ENCODE measurements around the gene PPCDC. TPM values are rescaled to one million over a fixed set of nuclear protein-coding genes. Genes with fewer than 3 reads are reported as not detected.
A peak's percentile ranks its signal among the peaks of the same experiment; 100 is the strongest.

Gene PPCDC
- total and polyA plus RNA-seq, 10 of the 15 experiments (the other 5 are each of a cell fraction or from before 2014, with no cell fraction given) = 32.5 to 135 (median 55.0) TPM

DNA sequence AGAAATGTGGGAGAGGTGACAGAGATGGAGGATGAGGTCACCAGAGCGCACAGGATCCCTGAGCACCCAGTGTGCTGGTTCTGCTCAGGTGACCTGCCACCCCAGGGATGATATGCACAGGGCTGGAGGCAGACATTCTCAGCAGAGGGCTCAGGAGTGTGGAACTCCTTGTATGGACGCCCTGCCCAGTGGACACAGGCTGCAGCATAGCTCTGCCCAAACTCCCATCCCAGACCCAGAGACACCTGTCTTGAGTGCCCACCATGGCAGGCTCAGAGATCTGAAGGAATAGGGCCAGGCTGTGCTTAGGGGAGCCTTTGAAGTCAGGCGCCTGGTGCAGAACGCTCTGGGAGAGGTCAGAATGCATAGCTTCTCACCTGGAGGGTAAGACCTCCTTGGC is 47.3 kb downstream of the PPCDC start:
- Histone ChIP-seq H3K27me3 (replicated peaks in 1 of 2; ENCODE audit: control insufficient read depth in 2 of 2, insufficient read depth in 2 of 2, low read length in 1 of 2) (no peaks in the 10 kb centered on the region), H3K79me2 (ENCODE audit: control insufficient read depth, insufficient read depth, low read length) (no peaks in the 10 kb centered on the region), H2AFZ (ENCODE audit: control insufficient read depth, low read depth, low read length) (no peak overlapping the region), H3K36me3 (ENCODE audit: control insufficient read depth in 2 of 2, insufficient read depth in 2 of 2, low read length in 1 of 2) (no peaks in the 10 kb centered on the region; a peak in 1 of 4 replicates), H3K4me3 (no peak overlapping the region), H3K4me1 (ENCODE audit: control insufficient read depth, insufficient read depth, low read length) (peaks cover 48% of the 10 kb centered on the region), H4K20me1 (ENCODE audit: control insufficient read depth, insufficient read depth) (no peaks in the 10 kb centered on the region), H3K4me2 (ENCODE audit: control insufficient read depth, insufficient read depth) (no peak overlapping the region), H3K9me3 (replicated peaks; ENCODE audit: control insufficient read depth, insufficient read depth, low read length) (peaks cover 1% of the 10 kb centered on the region; the same call in 1 of the 3 replicates), H3K9ac (ENCODE audit: control insufficient read depth, insufficient read depth, low read length) (no peak overlapping the region), H3K27ac (ENCODE audit: control insufficient read depth, insufficient read depth) (no peak overlapping the region; the same call in 1 of the 2 replicates)
- ChIA-PET POLR2A (interaction anchor here (0.5 to 6.8 kb wide), 7 partner anchors 20 to 133 kb away, joined by 3 to 55 read pairs (median 3); partner anchors contain the start of gene C15orf39), CTCF (interaction anchor here (0.7 to 1.2 kb wide), 2 partner anchors 21 to 33 kb away, joined by 3 to 4 read pairs; no protein-coding TSS in a partner anchor), SMC1A (ENCODE audit: uncharacterized antibody, unreplicated experiment) (interaction anchor here (0.7 to 6.3 kb wide), 10 partner anchors 8 to 128 kb away, joined by 3 to 42 read pairs (median 4); no protein-coding TSS in a partner anchor), RAD21 (ENCODE audit: unreplicated experiment) (interaction anchor here (0.9 to 1.4 kb wide), 5 partner anchors 10 to 59 kb away, joined by 3 to 4 read pairs (median 3); no protein-coding TSS in a partner anchor)
- no TSS peak for BruUV-seq (replicated peaks)
- no peak for ATAC-seq
- WGBS (ENCODE audit: insufficient coverage, insufficient replicate concordance, low lambda C conversion rate, missing lambda C conversion rate) = 84% methylated on average over 4 of the region's 4 CpGs
- no peak for DNase-seq (ENCODE audit: low read depth, low spot score)
- in situ Hi-C loops (cut with MboI) (no loop called here), intact Hi-C loops (cut with micrococcal nuclease; ENCODE audit: unreplicated experiment) (no loop called here)
- no peak for FAIRE-seq
- TF ChIP-seq MAX (IDR thresholded peaks at IDR 0.05; ENCODE audit: low read depth, low read length) (no peak), RBBP5 (conservative IDR thresholded peaks at IDR 0.05) (no peak), SREBF1 (IDR thresholded peaks at IDR 0.05; ENCODE audit: low read length) (no peak), DPF2 (IDR thresholded peaks at IDR 0.05) (no peak), TCF7 (IDR thresholded peaks at IDR 0.05; ENCODE audit: borderline replicate concordance) (no peak), POLR2AphosphoS5 (IDR thresholded peaks at IDR 0.05; ENCODE audit: low read length) (no peak)

- Histone ChIP-seq H3K79me2 (ENCODE audit: control insufficient read depth, insufficient read depth, low read length) (no peaks in the 10 kb centered on the region), H3K9ac (ENCODE audit: control insufficient read depth, insufficient read depth, low read length) (no peak overlapping the region), H3K4me1 (ENCODE audit: control insufficient read depth, insufficient read depth, low read length) (peaks cover 32% of the 10 kb centered on the region), H3K4me3 (no peak overlapping the region), H3K27me3 (replicated peaks in 1 of 2; ENCODE audit: control insufficient read depth in 2 of 2, insufficient read depth in 2 of 2, low read length in 1 of 2) (no peaks in the 10 kb centered on the region), H3K4me2 (ENCODE audit: control insufficient read depth, insufficient read depth) (no peak overlapping the region), H2AFZ (ENCODE audit: control insufficient read depth, low read depth, low read length) (no peak overlapping the region), H3K9me3 (replicated peaks; ENCODE audit: control insufficient read depth, insufficient read depth, low read length) (peaks cover 13% of the 10 kb centered on the region; the same call in 2 of the 3 replicates), H3K27ac (ENCODE audit: control insufficient read depth, insufficient read depth) (no peak overlapping the region), H3K36me3 (ENCODE audit: control insufficient read depth in 2 of 2, insufficient read depth in 2 of 2, low read length in 1 of 2) (no peaks in the 10 kb centered on the region; a peak in 2 of 4 replicates), H4K20me1 (ENCODE audit: control insufficient read depth, insufficient read depth) (no peaks in the 10 kb centered on the region)
- intact Hi-C loops (cut with micrococcal nuclease; ENCODE audit: unreplicated experiment) (no loop called here), in situ Hi-C loops (cut with MboI) (no loop called here)
- DNase-seq (ENCODE audit: low read depth, low spot score) (no peak), FAIRE-seq (no peak), ATAC-seq (no peak)
- POLR2A ChIA-PET = interaction anchor here (0.5 to 1.2 kb wide), 3 partner anchors 13 to 128 kb away, joined by 3 read pairs; no protein-coding TSS in a partner anchor
- RAD21 ChIA-PET (ENCODE audit: unreplicated experiment) = interaction anchor here (1.0 to 1.7 kb wide), 2 partner anchors 18 to 128 kb away, joined by 3 to 6 read pairs; partner anchors contain the start of gene C15orf39
- CTCF ChIA-PET = interaction anchor here (0.7 to 1.0 kb wide), 3 partner anchors 9 to 114 kb away, joined by 3 to 4 read pairs (median 3); no protein-coding TSS in a partner anchor
- WGBS (ENCODE audit: insufficient coverage, insufficient replicate concordance, low lambda C conversion rate, missing lambda C conversion rate) = 41% methylated on average over 3 of the region's 3 CpGs
- SMC1A ChIA-PET (ENCODE audit: uncharacterized antibody, unreplicated experiment) = interaction anchor here (0.8 to 3.3 kb wide), 5 partner anchors 10 to 131 kb away, joined by 3 to 12 read pairs (median 4); no protein-coding TSS in a partner anchor
- TF ChIP-seq ZZZ3 (IDR thresholded peaks at IDR 0.05; ENCODE audit: control insufficient read depth, insufficient read length, low read depth) (no peak), RUNX3 (IDR thresholded peaks at IDR 0.05; ENCODE audit: low read length) (peak; percentile 33; the same call in 1 of the 2 replicates), CREB1 (IDR thresholded peaks at IDR 0.05; ENCODE audit: low read depth) (peak; percentile 32; the same call in 1 of the 2 replicates)
- TF ChIP-seq, protein P1, sequence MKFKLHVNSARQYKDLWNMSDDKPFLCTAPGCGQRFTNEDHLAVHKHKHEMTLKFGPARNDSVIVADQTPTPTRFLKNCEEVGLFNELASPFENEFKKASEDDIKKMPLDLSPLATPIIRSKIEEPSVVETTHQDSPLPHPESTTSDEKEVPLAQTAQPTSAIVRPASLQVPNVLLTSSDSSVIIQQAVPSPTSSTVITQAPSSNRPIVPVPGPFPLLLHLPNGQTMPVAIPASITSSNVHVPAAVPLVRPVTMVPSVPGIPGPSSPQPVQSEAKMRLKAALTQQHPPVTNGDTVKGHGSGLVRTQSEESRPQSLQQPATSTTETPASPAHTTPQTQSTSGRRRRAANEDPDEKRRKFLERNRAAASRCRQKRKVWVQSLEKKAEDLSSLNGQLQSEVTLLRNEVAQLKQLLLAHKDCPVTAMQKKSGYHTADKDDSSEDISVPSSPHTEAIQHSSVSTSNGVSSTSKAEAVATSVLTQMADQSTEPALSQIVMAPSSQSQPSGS (IDR thresholded peaks at IDR 0.05; ENCODE audit: low read length) = no peak
- no TSS peak for BruUV-seq (replicated peaks)
These were observed 49.8 kb downstream of the PPCDC start for GRCh38 chr15:75073197-75073596.

Measured in GM12878 (cell line).